HG02840 (cell line): ENCODE results near the gene STRBP.
"Not testable (repeated sequence)": the region's sequence is repeated elsewhere in the genome, so short reads cannot be mapped to it uniquely, and the experiment has no call there.

Source experiments
- ATAC-seq: cut with Tn5 transposase; IDR thresholded peaks from one replicate; pipeline ENCODE4 v1.9.1; 2021; ENCODE audit warnings: mild to moderate bottlenecking, moderate library complexity, moderate number of reproducible peaks; ENCODE audit not compliant: unreplicated experiment, low FRiP score

Gene STRBP

GRCh38 chr9:123283455-123283854 is 15.1 kb upstream of the STRBP start:
- no peak for ATAC-seq

DNA sequence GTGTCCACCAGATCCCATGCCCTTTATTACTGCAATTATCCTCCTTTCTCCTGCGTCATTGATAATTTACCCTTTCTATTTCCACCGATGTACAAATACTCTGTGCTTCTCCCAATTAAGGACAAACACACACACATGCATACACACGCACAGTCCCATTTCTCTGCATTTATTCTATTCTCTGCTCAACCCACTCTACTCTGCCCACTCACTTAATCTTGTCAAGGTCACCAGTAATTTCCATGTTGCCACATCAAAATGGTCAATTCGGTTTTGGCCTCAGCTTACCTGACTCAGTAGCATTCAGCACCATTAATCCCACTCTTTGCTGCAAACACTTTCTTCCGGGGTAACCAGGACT is 14.6 kb upstream of the STRBP start:
- ATAC-seq, result no peak

DNA sequence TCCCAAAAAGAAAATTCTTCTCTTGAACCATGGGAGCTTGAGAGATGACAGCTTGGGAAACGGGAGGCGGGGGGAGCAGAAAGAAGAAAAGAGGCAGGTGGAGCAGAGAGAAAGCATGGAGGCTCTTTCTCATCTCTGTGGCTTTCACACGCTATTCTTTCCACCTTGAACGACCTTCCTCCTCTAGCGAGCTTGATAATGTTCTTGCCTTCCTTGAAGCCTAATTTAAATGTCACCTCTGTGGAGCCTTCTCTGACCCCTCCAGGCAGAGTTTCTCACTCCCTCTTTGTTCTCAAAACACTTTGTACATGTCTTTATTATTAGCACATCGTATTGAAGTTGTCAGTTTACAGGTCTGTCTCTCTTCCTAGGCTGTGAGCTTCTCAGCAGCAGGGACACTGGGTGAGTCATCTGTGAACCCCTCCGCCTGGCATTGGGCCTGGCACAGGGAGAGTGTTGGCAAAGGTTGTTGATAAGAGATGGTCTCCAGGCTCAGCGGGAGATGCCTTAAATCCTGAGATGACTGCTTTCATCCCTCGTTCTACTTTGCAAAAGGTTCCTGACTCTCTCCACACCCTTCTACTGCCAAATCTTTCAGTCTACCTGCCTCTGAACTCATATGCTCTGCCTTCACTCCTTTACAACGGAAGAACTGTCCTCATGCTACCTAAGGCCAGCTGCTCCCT is 14.1 kb upstream of the STRBP start:
- ATAC-seq, result no peak

DNA sequence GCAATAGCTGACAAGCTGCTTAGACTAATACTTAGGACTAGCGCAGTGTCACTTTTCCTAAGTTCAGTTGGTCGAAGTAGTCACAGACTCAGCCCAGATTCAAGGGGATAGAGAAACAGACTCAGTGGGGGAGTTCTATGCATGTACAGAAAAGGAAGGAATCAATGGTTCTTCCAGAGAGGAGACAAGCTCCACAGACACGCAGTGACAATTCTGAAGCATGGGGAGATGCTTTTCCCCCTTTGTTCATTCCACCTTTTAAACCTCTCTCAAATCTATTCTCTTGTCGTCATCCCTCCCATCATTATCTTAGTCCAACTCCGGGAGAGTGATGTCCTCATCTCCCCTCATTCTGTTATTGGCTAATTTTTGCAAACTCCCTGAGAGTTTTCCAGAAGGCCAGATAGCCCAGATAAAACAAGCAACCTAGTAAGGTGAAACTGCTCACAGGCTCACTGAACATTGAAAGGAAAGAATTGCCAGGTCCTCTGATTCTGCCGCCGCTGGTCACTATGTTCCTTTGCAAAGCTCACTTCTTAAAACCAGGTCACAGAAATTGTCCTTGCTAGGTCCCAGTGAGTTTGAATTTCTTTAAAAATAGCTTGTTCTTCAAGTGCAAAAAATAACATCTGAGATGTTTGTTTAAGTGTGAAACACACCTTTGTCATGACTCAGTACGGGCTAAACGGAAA is 13.4 kb upstream of the STRBP start:
- no peak for ATAC-seq

- ATAC-seq, result not testable (repeated sequence)
These were observed 10.6 kb upstream of the STRBP start for GRCh38 chr9:123278879-123279493.

GRCh38 chr9:123278361-123278760 is 10.0 kb upstream of the STRBP start:
- no peak for ATAC-seq

DNA sequence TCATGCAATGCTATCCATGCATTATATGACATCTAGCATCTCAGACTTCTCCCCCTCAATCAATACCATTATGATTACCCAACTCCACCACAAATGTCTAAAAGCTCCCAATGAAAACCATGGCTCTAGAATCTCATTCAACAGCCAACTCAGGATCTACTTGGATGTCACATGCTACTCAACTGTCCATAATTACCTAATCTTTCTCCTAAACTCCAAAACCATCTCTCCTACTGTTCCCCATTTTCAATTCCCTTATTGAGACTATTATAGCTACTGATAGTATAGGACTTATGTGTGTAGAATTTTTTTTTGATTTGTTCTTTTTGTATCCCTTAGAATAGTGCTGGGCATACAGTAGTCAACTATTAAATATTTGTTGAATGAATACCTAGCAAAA is 8.2 kb upstream of the STRBP start:
- no peak for ATAC-seq

DNA sequence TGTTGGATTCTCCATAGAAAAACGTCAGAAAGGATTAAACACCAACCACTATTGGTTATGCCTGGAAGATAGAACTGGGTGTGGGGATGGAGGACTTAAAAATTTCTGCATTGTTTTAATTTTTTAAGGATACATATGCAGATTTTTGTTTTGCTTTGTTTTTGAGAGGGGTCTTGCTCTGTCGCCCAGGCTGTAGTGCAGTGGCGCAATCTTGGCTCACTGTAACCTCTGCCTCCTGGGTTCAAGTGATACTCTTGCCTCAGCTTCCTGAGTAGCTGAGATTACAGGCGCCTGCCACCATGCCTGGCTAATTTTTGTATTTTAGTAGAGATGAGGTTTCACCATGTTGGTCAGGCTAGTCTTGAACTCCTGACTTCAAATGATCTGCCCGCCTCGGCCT is 2.7 kb upstream of the STRBP start:
- ATAC-seq, result not testable (repeated sequence)

- ATAC-seq, result no peak
These were observed 895 bp upstream of the STRBP start for GRCh38 chr9:123269281-123269680.

DNA sequence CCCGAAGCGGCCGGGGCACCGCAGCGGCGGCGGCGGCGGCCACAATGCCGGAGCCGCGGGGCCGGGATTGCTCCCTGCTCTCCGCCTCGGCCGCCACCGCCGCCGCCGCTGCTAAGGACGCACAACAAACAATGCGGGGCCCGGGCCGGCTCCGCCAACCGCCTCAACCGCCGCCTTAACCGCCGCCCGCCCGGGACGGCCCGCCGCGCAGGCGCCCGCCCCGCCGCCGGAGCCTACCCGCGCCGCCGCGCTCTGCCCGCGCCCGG is 254 bp downstream of the STRBP start:
- ATAC-seq, result no peak

DNA sequence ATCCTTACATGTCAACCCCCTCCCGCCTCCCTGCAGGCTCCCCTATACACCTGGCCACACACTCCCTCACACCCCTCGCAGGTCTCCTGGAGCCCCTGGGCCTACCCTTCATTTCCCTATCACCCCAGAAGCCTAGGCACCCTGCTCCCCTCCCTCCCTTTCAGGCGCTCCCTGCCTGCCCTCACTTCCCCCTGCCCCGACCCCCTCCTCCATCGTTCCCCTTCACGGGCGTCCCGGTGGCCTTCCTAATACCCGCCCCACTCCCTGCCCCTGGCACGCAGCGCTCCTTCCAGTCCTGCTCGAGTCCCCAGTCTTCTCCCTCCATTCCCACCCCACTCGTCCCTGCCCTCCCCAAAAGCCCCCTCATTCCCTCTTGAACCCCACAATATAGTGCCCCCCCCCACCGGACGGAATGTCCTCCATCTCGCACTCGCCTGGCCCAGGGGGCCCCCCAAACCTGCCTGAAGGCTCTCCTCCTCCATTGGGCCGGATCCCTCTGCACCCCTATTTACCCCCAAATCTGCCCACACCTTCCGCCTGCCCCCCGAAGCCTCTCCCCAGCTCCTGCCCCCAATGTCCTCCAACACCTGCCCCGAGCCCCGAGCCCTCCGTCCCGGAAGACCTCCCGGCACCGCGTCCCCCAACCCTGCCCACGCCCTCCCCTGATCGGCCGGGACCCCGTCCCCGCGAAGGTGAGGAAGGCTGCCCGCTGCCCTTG is 746 bp downstream of the STRBP start:
- ATAC-seq, result no peak

GRCh38 chr9:123266655-123267399 is 1.6 kb downstream of the STRBP start:
- no peak for ATAC-seq

DNA sequence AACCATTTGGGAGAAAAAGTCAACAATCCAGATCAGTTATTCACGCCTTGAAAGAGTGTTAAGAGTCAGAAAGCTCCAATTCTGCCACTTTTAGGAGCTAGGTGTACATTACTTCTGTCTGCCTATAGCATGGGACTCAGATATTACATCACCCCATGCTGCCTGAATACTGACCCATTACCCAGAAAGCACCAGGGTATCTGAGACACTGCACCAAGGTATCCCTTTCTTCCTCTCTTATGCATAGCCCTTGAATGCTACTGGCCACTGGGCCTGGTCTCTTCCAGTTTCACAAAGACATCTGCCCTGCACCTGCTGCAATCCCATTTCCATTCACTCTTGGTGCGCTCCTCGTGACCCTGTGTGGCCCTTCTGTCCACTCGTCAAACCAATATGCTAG is 2.6 kb downstream of the STRBP start:
- no peak for ATAC-seq

GRCh38 chr9:123263227-123263626 is 5.2 kb downstream of the STRBP start:
- no peak for ATAC-seq

DNA sequence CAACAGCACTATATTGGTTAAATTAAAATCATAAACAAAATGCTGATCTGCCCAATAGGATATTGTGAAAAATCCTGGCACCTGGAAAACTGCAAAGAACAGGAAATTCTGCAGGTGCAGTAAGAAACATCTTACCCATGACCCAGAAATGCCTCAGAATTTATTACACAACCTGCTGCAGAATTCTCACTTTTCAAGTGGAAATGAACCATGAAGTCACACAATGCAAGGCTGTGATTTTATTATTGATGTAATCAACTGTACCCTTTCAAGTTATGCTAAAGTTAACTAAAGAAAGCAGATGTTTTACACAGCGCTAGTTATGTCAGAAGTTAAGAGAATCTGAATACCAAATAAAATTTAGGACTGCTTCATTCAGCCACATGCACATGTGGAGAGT is 6.0 kb downstream of the STRBP start:
- no peak for ATAC-seq

GRCh38 chr9:123261006-123261677 is 7.2 kb downstream of the STRBP start:
- ATAC-seq, result no peak

GRCh38 chr9:123260340-123260739 is 8.0 kb downstream of the STRBP start:
- ATAC-seq, result no peak

GRCh38 chr9:123257276-123257675 is 11.1 kb downstream of the STRBP start:
- no peak for ATAC-seq

DNA sequence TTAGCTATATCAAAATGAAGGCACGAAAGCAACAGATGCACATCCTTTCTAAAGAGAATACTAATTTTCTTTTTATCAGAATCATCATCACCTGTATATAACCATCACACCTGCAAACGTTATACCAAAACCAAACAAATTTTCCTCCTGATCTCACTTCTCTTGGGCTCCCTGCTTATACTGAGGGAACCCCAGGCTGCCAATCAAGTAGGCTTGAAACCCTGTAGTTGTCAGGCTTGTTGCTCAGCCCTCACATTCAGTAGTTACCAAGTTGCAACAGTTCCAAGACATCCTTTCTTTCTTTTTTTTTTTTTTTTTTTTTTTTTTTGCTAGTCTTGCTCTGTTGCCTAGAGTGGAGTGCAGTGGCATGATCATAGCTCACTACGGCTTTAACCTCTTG is 12.7 kb downstream of the STRBP start:
- ATAC-seq, result no peak

DNA sequence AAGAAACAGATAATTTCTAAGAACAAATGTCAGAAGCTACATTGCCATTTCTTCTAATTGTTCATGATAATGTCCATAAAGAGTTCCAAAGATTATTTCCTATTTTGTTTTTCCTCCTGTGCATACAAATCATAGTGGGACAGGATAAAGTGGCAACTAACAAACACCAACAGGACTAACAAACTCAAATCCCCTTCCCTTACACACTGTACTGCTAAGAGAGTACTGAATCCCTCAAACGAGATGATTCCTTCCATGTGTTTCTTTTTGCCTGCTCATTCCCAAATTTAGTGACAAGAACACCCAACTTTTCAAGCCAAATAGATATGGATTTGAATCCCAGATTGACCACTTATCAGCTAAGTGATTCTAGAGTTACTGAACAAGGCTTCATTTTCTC is 15.2 kb downstream of the STRBP start:
- ATAC-seq, result no peak
